GM06990 (cell line): ENCODE measurements around the gene RING1.

Experiments
- DNase-seq: peaks from one replicate; pipeline ENCODE4 v3.0.0-alpha.2; 2011; ENCODE audit not compliant: insufficient read length; ENCODE audit errors: extremely low read depth
- H3K27me3 ChIP-seq: replicated peaks from 2 replicates; pipeline ENCODE4 v1.6.0; 2011; ENCODE audit warnings: low read length; ENCODE audit not compliant: control insufficient read depth, insufficient read depth
- H3K36me3 ChIP-seq: 2 replicates; pipeline ENCODE4 v1.5.1; 2011; ENCODE audit warnings: low read length; ENCODE audit not compliant: control insufficient read depth, insufficient read depth
- H3K4me3 ChIP-seq: replicated peaks from 2 replicates; pipeline ENCODE4 v1.5.1; 2011; ENCODE audit warnings: low read depth, mild to moderate bottlenecking, control low read depth, low read length
- CTCF ChIP-seq: IDR thresholded peaks from 2 replicates; pipeline ENCODE4 v1.5.1; 2011; ENCODE audit warnings: low read length, control low read depth, mild to moderate bottlenecking, inconsistent platforms; ENCODE audit not compliant: insufficient read depth, poor library complexity, severe bottlenecking

The RING1 gene

GRCh38 chr6:33211666-33212422 lies 3.5 kb downstream of the RING1 start:
- H3K27me3 ChIP-seq, result peaks cover 2% of the 10 kb centered on the region
- H3K36me3 ChIP-seq, result peaks cover 4% of the 10 kb centered on the region
- no peak for TF ChIP-seq CTCF
- no peak for DNase-seq
- H3K4me3 ChIP-seq, result no peak overlapping the region

- DNase-seq, result no peak
- peaks cover 4% of the 10 kb centered on the region for H3K36me3 ChIP-seq
- no peak for TF ChIP-seq CTCF
- peaks cover 2% of the 10 kb centered on the region for H3K27me3 ChIP-seq
- no peak overlapping the region for H3K4me3 ChIP-seq
Observed at GRCh38 chr6:33212857-33213165, 4.5 kb downstream of the RING1 start.

- no peak for DNase-seq
- peaks cover 2% of the 10 kb centered on the region for H3K27me3 ChIP-seq
- no peak for TF ChIP-seq CTCF
- no peak overlapping the region for H3K4me3 ChIP-seq
- peaks cover 4% of the 10 kb centered on the region for H3K36me3 ChIP-seq
Observed at GRCh38 chr6:33213166-33213988, 5.1 kb downstream of the RING1 start.

- Histone ChIP-seq H3K36me3 (peaks cover 4% of the 10 kb centered on the region), H3K27me3 (peaks cover 2% of the 10 kb centered on the region), H3K4me3 (no peak overlapping the region)
- TF ChIP-seq CTCF, result no peak
- no peak for DNase-seq
Observed at GRCh38 chr6:33213989-33214335, 5.7 kb downstream of the RING1 start.

GRCh38 chr6:33215271-33216116 lies 7.2 kb downstream of the RING1 start:
- H3K36me3 ChIP-seq, result peaks cover 2% of the 10 kb centered on the region; the same call in 1 of the 2 replicates
- no peak for TF ChIP-seq CTCF
- DNase-seq, result no peak
- H3K4me3 ChIP-seq, result no peak overlapping the region
- peaks cover 2% of the 10 kb centered on the region for H3K27me3 ChIP-seq
